Endothelial cell (in vitro differentiated cells): ENCODE measurements around the gene ATP1A1. TPM values are rescaled to one million over a fixed set of nuclear protein-coding genes. Genes with fewer than 3 reads are reported as not detected.

Experiments
- DNase-seq: peaks from one replicate; pipeline ENCODE4 v3.0.0; 2021; ENCODE audit warnings: low spot score
- H3K27ac Mint-ChIP-seq: one replicate; pipeline ENCODE4 v1.8.0; 2021; ENCODE audit warnings: mixed read lengths, inconsistent platforms; ENCODE audit not compliant: unreplicated experiment
- H3K27me3 Mint-ChIP-seq: one replicate; pipeline ENCODE4 v1.8.0; 2021; ENCODE audit warnings: mild to moderate bottlenecking, moderate library complexity, mixed read lengths, inconsistent platforms; ENCODE audit not compliant: unreplicated experiment
- H3K36me3 Mint-ChIP-seq: one replicate; pipeline ENCODE4 v1.8.0; 2021; ENCODE audit warnings: mild to moderate bottlenecking, low read depth, mixed read lengths, inconsistent platforms; ENCODE audit not compliant: unreplicated experiment
- H3K4me1 Mint-ChIP-seq: one replicate; pipeline ENCODE4 v1.8.0; 2021; ENCODE audit warnings: mild to moderate bottlenecking, mixed read lengths, inconsistent platforms; ENCODE audit not compliant: unreplicated experiment
- H3K4me3 Mint-ChIP-seq: one replicate; pipeline ENCODE4 v1.8.0; 2021; ENCODE audit warnings: mild to moderate bottlenecking, mixed read lengths, inconsistent platforms; ENCODE audit not compliant: unreplicated experiment
- H3K9me3 Mint-ChIP-seq: one replicate; pipeline ENCODE4 v1.8.0; 2021; ENCODE audit warnings: mixed read lengths, inconsistent platforms; ENCODE audit not compliant: unreplicated experiment
- CTCF ChIP-seq: fragments of 200-600 bp; sonication (generic); IDR thresholded peaks from one replicate; pipeline ENCODE4 v1.5.0; 2021; ENCODE audit warnings: antibody characterized with exemption; ENCODE audit not compliant: unreplicated experiment
- total RNA-seq: library from RNA; stranded (reverse); fragmentation: NEBNext Ultra II Directional; extraction: Animal tissue kit (Norgen Biotek cat#: 25700); gene quantifications from one replicate; pipeline ENCODE4 v1.2.1, GENCODE V29; 2021; ENCODE audit not compliant: unreplicated experiment

ATP1A1 gene
- total RNA-seq, 1 donor from 2014 or later: 156 TPM

- peaks cover 1% of the 10 kb centered on the region for H3K27me3 Mint-ChIP-seq
- TF ChIP-seq CTCF: no peak
- no peak for DNase-seq
- no peaks in the 10 kb centered on the region for H3K36me3 Mint-ChIP-seq
- H3K9me3 Mint-ChIP-seq: no peaks in the 10 kb centered on the region
- no peak overlapping the region for H3K27ac Mint-ChIP-seq
- H3K4me3 Mint-ChIP-seq: no peak overlapping the region
- H3K4me1 Mint-ChIP-seq: peaks cover 11% of the 10 kb centered on the region
Measured at GRCh38 chr1:116331523-116331922, 41.5 kb upstream of the ATP1A1 start.

GRCh38 chr1:116332451-116332850 lies 40.6 kb upstream of the ATP1A1 start:
- Mint-ChIP-seq H3K4me1 (peaks cover 11% of the 10 kb centered on the region), H3K9me3 (no peaks in the 10 kb centered on the region), H3K4me3 (no peak overlapping the region), H3K27ac (no peak overlapping the region), H3K36me3 (no peaks in the 10 kb centered on the region), H3K27me3 (peaks cover 1% of the 10 kb centered on the region)
- no peak for DNase-seq
- TF ChIP-seq CTCF: no peak

DNA sequence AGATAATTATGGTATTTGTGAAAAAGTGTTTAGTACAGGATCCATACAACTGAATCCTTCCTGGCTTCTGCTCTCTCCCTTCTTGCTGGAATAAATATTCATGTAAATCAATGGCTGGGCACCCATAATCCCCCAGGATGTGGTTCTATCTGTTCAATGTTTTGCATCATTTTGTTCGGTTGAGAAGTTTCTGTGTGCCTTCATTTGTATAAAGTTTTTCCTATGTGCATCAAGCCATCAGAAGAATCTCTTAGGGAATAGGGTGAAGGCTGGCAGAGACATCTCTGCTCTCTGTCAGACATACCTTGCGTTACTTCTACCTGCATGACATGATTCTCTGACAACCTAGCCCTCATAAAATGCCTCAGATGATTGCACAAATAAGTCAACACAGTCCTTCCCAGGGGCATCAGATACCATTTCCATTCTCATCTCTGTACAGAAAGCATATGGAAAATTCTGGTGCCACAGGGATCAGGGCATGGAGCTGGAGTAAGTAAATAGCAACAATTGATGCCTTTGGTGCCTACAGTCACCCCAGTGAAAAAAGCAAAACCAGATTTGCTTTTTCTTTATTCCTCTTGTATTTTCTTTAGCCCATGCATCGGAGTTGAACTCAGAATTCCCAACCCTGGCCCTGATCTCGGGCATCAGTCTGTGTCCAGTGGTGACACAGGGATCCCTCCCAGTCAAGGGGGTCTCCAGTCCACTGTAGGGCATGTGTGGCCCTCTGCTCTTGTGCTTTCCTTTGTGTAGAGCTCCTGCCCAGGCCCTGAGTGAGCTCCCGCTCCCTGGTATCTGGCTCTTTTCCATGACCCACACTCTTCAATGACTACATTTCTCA lies 39.7 kb upstream of the ATP1A1 start:
- Mint-ChIP-seq H3K27ac (no peak overlapping the region), H3K36me3 (no peaks in the 10 kb centered on the region), H3K4me3 (no peak overlapping the region), H3K9me3 (no peaks in the 10 kb centered on the region), H3K4me1 (peaks cover 11% of the 10 kb centered on the region), H3K27me3 (no peaks in the 10 kb centered on the region)
- no peak for TF ChIP-seq CTCF
- no peak for DNase-seq

DNA sequence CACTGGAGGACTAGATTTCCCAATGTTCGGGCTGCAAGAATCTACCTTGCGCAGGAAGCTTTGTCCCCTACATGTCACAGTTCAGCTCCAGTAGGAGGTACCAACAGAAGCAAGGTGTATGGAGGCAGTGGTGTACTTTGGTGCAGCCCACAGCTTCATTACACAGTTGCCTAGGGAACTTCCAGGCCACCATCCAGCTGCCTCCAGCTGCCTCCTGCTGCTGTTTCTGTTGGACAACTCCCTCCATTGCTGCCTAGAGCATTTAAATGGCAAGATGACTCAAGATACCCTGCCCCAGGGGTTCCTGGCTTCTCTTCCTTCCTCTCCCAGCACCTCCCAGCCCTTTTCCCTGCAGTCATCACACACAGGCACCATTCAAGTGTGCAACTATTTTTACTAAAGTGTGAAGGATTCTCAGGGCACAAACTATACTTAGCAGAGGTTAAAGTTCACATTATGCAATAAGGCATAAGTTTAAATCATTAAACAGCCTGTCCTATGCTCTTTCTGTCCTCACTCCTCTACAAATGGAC lies 39.0 kb upstream of the ATP1A1 start:
- DNase-seq: no peak
- no peak overlapping the region for H3K4me3 Mint-ChIP-seq
- H3K27me3 Mint-ChIP-seq: no peaks in the 10 kb centered on the region
- H3K9me3 Mint-ChIP-seq: no peaks in the 10 kb centered on the region
- H3K36me3 Mint-ChIP-seq: no peaks in the 10 kb centered on the region
- H3K27ac Mint-ChIP-seq: no peak overlapping the region
- peaks cover 11% of the 10 kb centered on the region for H3K4me1 Mint-ChIP-seq
- TF ChIP-seq CTCF: no peak

DNA sequence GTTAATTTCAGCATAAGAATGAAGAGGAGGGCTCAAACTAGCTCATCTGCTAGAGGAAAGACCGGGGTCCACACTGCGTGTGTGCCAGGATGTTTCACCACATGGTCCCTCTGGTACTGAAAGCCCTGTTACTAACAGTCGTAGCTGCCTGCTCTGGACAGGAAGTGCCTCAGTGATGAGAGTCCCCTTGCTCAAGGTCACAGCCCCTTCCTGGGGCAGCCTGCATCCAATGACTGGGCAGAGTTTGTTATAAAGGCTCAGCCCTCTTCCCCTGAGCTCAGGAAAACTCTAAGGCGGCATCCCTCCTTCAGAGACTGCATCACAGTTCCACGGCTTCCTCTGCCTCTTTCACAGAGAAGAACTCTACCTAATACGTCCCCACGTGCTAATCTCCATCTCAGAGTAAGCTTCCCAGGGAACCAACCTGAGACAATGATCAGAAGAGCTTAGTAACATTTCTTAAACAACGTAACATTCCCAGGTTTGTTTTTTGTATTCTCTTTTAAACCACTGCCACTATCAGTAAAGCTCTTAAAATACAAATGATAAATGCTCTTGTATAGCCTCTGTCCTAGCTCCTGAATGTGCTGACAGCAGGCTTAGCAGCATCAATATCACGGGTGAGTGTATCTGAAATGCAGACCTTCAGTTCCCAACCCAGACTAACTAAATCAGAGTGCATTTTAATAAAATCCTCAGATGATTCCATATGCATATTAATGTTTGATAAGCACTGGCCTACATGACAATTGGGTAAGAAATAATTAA lies 38.0 kb upstream of the ATP1A1 start:
- H3K36me3 Mint-ChIP-seq: no peaks in the 10 kb centered on the region
- TF ChIP-seq CTCF: no peak
- H3K27ac Mint-ChIP-seq: no peak overlapping the region
- no peak overlapping the region for H3K4me3 Mint-ChIP-seq
- H3K4me1 Mint-ChIP-seq: peaks cover 9% of the 10 kb centered on the region
- DNase-seq: no peak
- H3K27me3 Mint-ChIP-seq: no peaks in the 10 kb centered on the region
- no peaks in the 10 kb centered on the region for H3K9me3 Mint-ChIP-seq
